ENCODE measurements around the gene MLLT3. TPM values are rescaled to one million over a fixed set of nuclear protein-coding genes. Genes with fewer than 3 reads are reported as not detected.

The MLLT3 gene
- total RNA-seq, 4 donors from 2014 or later, result 29.8 to 51.0 (median 47.1) TPM

DNA sequence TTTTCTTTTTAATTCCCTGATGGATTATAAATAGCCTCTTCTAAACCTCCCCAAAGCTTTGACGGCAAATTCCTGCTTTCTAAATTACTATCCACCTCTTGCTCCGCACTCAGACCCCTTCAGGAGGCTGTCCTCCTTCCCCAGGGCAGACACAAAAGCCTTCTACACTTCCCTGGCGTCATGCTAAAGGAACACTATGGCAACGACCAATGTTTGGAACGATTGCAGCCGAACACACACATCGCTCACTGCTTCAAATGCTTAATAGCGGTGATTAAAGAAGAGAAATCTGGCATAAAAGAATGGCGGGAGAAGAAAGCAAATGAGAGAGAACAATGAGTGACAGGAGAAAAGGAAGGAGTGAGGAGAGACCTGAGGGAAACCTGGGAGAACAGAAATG, 297.3 kb downstream of the MLLT3 start:
- TF ChIP-seq, protein P1, sequence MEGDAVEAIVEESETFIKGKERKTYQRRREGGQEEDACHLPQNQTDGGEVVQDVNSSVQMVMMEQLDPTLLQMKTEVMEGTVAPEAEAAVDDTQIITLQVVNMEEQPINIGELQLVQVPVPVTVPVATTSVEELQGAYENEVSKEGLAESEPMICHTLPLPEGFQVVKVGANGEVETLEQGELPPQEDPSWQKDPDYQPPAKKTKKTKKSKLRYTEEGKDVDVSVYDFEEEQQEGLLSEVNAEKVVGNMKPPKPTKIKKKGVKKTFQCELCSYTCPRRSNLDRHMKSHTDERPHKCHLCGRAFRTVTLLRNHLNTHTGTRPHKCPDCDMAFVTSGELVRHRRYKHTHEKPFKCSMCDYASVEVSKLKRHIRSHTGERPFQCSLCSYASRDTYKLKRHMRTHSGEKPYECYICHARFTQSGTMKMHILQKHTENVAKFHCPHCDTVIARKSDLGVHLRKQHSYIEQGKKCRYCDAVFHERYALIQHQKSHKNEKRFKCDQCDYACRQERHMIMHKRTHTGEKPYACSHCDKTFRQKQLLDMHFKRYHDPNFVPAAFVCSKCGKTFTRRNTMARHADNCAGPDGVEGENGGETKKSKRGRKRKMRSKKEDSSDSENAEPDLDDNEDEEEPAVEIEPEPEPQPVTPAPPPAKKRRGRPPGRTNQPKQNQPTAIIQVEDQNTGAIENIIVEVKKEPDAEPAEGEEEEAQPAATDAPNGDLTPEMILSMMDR (IDR thresholded peaks at IDR 0.05), result no peak
- TF ChIP-seq POLR2A (IDR thresholded peaks at IDR 0.05), result no peak

DNA sequence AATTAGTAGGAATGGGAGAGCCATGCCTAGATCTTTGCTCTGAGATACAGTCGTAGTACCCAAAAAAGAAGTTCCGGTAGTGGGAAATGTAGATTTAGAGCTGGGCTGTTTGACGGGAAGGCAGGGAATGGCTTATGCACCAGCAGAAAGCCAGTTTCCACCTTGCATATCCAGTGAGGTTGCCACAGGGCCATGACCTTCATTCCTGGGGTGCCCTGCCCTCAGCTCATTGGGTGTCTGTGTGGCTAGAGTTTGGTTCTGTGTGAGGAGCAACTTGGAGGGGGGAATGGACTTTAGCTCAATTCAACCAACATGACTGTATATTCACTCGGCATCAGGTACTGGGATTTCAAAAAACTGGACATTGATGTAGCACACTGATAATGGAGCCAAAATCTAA, 300.1 kb downstream of the MLLT3 start:
- Histone ChIP-seq H3K36me3 (no peaks in the 10 kb centered on the region), H3K9me3 (no peaks in the 10 kb centered on the region), H3K4me3 (replicated peaks in 1 of 3) (no peak overlapping the region), H3K4me1 (peaks cover 15 to 32% of the 10 kb centered on the region in 2 donors), H3K27me3 (no peaks in the 10 kb centered on the region), H3K27ac (no peak overlapping the region)
- no peak for DNase-seq
- no peak for TF ChIP-seq POLR2A (IDR thresholded peaks at IDR 0.05)
- TF ChIP-seq, protein P1 (IDR thresholded peaks at IDR 0.05), result no peak
- WGBS, 2 donors, result 95 to 96% methylated on average over 4 of the region's 4 CpGs
- intact Hi-C loops (cut with DNase I), result no loop called here

More for the DNA sequence above, 297.3 kb downstream of the MLLT3 start:
- intact Hi-C loops (cut with DNase I), result no loop called here
- no peak overlapping the region for H3K4me3 ChIP-seq (replicated peaks in 1 of 3)
- H3K4me1 ChIP-seq, result peaks cover 11 to 20% of the 10 kb centered on the region in 2 donors
- 93 to 97% methylated on average over 9 of the region's 9 CpGs for WGBS, 2 donors
- no peak overlapping the region for H3K27ac ChIP-seq
- H3K36me3 ChIP-seq, result no peaks in the 10 kb centered on the region
- no peaks in the 10 kb centered on the region for H3K27me3 ChIP-seq
- DNase-seq, result no peak
- H3K9me3 ChIP-seq, result no peaks in the 10 kb centered on the region

DNA sequence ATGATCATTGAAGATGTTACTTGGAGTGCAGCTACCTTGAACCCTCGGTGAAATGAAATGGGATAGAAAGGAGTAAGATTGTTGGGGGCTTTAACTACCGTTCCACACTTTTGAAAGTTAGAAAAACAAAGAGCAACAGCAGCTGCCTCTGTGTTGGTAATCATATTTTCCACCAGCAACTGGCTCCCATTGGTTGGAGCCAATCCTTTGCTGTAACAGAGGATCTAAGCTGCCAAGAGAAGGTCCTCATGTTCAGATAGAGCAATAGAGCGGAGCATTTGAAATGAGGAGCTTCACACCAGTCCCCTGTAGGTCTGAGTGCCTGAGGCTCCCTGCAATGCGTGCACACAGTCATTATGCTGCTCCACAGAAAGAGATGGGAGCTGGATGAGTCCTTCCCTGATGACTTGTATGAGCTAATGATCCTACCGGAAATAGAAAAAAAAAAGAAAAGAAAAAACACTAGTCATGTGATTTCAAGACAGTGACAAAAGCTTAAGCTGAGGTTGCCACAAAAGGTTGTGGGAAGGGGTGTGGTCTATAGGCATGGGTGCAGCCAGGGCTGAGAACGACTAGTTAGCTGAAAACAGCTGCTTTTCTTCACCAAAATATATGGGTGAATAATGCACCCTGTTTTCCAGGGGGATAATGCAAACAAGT, 300.7 kb downstream of the MLLT3 start:
- Histone ChIP-seq H3K9me3 (no peaks in the 10 kb centered on the region), H3K36me3 (no peaks in the 10 kb centered on the region), H3K27me3 (no peaks in the 10 kb centered on the region), H3K27ac (peak overlapping the region in 2 of 3 donors; percentile 15 to 32), H3K4me1 (peaks cover 15 to 32% of the 10 kb centered on the region in 2 donors), H3K4me3 (replicated peaks in 1 of 3) (no peak overlapping the region)
- DNase-seq, result peak; percentile 8 to 13
- intact Hi-C loops (cut with DNase I), result no loop called here
- TF ChIP-seq POLR2A (IDR thresholded peaks at IDR 0.05), result no peak
- TF ChIP-seq, protein P1 (IDR thresholded peaks at IDR 0.05), result no peak
- WGBS, 2 donors, result 50 to 75% methylated on average over 6 of the region's 6 CpGs

DNA sequence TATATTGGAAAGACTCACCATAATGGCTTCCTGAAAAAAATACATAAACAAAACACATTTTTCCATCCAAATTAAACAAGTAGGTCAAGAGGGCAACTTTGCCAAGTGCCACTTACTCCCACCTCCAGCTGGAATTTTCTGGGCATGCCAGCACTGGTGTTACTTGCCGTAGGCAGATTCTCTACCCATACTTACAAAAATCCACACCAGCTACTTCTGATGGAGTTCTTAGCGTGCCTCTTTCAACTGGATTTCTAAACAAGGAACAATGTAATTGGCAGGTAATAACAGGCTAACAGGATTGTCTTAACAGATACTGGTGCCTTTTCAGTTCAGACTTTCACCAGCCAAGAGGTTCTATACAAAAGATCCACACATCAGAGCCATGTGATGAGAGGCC, 301.4 kb downstream of the MLLT3 start:
- 50 to 56% methylated on average over 2 of the region's 2 CpGs for WGBS, 2 donors
- H3K9me3 ChIP-seq, result no peaks in the 10 kb centered on the region
- no peak overlapping the region for H3K4me3 ChIP-seq (replicated peaks in 1 of 3)
- H3K36me3 ChIP-seq, result no peaks in the 10 kb centered on the region
- no peak for TF ChIP-seq POLR2A (IDR thresholded peaks at IDR 0.05)
- TF ChIP-seq, protein P1 (IDR thresholded peaks at IDR 0.05), result no peak
- peak; percentile 33 to 45 for DNase-seq
- intact Hi-C loops (cut with DNase I), result no loop called here
- H3K4me1 ChIP-seq, result peaks cover 15 to 32% of the 10 kb centered on the region in 2 donors
- H3K27me3 ChIP-seq, result no peaks in the 10 kb centered on the region
- peak overlapping the region in 2 of 3 donors; percentile 15 to 32 for H3K27ac ChIP-seq

DNA sequence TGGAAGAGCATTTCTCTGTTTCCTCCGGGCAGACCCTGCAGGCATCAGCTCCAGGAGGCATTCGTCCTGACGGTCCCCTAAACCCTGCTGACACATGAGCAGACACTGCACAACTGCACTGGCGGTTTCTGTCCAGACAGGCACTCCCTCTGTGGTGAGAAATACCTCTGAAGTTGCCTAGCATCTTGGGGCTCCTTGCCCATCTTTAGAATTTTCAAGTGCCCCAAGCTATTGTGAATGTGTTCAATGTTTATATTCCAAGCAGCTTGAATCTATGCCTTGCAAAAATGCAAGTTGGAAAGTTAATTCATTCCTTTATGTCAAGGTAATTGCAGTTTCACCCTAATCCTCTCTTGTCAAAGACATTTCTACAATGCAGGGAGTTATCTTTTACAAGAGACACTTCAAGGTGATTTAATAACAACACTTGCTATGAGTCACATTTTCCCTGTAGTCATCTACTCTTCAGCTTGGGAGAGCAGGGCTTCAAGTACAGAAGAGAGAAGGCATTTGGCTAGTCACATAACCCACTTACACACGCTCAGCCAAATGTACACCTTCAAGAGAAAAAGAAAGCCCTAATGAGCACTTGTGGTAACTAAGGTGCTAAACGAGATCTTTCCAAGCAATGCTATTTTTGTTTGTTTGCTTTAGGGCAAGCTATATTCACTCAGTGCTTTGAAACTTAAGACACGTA, 302.5 kb downstream of the MLLT3 start:
- no peaks in the 10 kb centered on the region for H3K27me3 ChIP-seq
- H3K4me3 ChIP-seq (replicated peaks in 1 of 3), result no peak overlapping the region
- H3K27ac ChIP-seq, result peak overlapping the region in 2 of 3 donors; percentile 32 to 42
- H3K9me3 ChIP-seq, result no peaks in the 10 kb centered on the region
- peak; percentile 40 to 44 for DNase-seq
- 54 to 65% methylated on average over 4 to 7 of the region's 7 CpGs for WGBS, 2 donors
- intact Hi-C loops (cut with DNase I), result no loop called here
- H3K4me1 ChIP-seq, result peaks cover 15 to 32% of the 10 kb centered on the region in 2 donors
- TF ChIP-seq, protein P1 (IDR thresholded peaks at IDR 0.05), result no peak
- no peak for TF ChIP-seq POLR2A (IDR thresholded peaks at IDR 0.05)
- H3K36me3 ChIP-seq, result no peaks in the 10 kb centered on the region

All from thyroid gland (tissue), 4 donors.